Daoy (cell line): ENCODE data around the gene EPB41L2. TPM values are rescaled to one million over a fixed set of nuclear protein-coding genes. Genes with fewer than 3 reads are reported as not detected.
A peak's percentile ranks its signal among the peaks of the same experiment; 100 is the strongest.

Source experiments
- DNase-seq: peaks from one replicate; pipeline ENCODE4 v3.0.0-alpha.2; 2015; ENCODE audit warnings: low read depth
- total RNA-seq: library from RNA; depleted of rRNA; stranded (reverse); fragments of >200 nt; shearing (Covaris generic); gene quantifications from 2 replicates; pipeline ENCODE4 v1.2.3, GENCODE V29; 2014

The EPB41L2 gene
- total RNA-seq, 1 experiment from 2014 or later: 14.1 TPM

DNA sequence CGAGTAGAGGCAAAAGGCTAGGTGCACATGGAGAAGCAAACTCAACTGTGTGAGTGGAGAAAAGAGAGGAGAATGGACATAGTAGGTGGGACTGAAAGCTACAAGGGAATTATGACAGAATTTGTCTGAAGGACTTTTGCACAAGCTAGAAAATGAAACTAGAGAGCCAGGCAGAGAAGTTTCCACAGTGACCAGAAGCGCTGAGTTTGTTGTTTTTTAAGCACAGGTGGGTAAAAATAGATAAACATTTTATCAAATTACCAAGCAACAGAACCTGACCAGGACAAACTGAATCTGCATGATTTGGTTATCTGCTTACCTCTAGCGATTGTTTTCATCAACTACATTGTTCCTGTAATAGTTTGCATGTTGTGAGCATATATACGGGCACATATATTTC is 197.3 kb downstream of the EPB41L2 start:
- DNase-seq: no peak

DNA sequence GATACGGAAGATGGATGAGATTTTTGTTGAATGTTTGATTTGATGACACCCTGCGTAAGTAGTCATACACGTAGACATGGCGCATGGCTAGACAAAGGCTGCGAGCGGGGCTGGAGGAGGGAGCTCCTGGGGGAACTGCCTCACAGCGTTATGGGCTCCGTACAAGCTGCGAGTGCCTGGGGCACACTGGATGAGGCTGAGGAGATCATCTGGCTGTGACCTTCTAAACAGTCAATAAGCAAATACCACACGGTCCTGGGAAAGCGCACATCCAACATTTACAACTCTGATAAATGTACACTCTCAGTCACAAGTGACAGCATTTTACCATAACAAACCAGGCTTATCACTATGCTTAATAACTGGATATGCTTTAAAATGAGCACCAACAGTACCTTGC is 198.7 kb downstream of the EPB41L2 start:
- DNase-seq: no peak

DNA sequence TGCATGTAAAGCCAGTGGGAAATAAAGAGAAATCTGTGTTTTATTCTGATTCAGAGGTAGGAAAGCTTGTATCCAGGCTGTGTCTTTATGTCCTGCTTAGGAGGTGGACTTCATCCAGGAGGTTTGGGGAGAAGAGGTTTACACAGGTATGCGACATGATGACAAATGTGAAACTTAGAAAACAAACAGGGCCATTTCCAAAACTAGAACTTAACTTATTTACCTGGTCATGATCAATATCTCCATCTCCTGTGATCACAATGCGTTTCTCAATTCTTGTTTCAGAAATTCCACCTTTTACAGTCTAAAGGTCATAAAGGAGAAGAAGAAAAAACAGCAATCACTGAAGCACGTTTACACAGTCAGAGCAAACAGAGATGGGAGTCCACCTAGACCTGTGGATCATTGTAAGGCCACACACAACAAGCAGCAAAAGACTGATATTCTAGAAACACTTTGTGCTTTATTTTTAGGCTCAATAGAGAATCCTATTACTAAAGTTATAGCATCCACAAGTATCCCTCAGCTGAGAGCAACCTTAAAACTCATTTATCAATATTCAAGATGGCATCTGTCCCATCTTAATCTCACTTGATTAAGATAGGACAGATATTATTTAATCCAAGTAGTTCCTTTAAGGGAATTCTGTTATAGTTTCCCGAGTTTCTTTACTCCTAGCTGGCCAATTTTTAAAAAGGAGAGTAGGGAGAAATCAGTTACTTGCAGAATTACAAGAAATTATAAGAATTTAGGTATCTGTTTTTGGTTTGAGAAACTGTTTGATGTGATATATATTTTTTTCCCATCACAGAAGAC is 199.4 kb downstream of the EPB41L2 start:
- DNase-seq: no peak

GRCh38 chr6:130862370-130862769 is 200.7 kb downstream of the EPB41L2 start:
- no peak for DNase-seq

DNA sequence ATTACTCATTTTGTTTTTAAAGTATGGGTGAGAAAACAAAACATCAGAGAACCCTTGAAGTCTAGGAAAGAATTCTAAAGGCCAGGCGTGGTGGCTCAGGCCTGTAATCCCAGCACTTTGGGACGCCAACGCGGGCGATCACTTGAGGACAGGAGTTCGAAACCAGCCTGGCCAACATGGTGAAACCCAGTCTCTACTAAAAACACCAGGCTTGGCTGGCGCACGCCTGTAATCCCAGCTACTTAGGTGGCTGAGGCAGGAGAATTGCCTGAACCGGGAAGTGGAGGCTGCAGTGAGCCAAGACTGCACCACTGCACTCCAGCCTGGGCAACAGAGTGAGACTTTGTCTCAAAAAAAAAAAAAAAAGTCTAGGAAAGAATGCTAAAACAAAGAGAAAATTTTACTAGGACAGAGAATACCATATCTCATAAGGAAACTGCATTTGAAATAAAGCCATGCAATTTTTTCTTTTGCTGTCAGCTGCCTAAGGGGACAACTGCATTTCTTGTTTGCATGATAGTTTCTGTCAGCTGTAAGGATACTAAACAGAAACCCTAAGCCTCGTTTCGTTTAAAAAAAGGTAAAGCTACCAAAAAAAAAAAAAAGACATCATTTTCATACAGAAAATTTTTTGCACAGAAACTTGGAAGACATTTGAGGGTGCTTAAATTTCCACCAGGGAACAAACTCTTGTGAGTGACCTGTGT is 203.7 kb downstream of the EPB41L2 start:
- DNase-seq: no peak

- no peak for DNase-seq
Measured at GRCh38 chr6:130858498-130859160, 204.4 kb downstream of the EPB41L2 start.

DNA sequence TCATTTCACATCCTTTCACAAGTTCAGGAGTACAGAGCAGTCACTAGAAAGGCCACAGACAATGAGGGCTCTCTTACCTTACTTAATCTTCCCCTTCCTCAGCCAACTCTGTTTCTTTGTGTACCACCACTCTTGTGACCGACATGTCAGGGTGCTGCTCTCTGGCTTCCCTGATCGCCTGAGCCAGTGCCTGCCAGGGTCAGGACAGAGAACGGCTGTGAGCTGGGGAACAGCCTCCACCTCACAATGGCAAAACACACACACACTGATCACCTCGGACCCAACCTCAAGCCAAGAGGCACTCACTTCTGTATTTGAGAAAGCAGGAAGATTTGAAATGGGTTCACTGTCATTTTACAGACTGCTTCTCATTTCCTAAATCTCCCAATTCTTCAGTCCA is 205.0 kb downstream of the EPB41L2 start:
- DNase-seq: no peak

GRCh38 chr6:130853555-130854183 is 209.4 kb downstream of the EPB41L2 start:
- DNase-seq: peak; percentile 9

GRCh38 chr6:130852844-130853554 is 210.0 kb downstream of the EPB41L2 start:
- DNase-seq: no peak

DNA sequence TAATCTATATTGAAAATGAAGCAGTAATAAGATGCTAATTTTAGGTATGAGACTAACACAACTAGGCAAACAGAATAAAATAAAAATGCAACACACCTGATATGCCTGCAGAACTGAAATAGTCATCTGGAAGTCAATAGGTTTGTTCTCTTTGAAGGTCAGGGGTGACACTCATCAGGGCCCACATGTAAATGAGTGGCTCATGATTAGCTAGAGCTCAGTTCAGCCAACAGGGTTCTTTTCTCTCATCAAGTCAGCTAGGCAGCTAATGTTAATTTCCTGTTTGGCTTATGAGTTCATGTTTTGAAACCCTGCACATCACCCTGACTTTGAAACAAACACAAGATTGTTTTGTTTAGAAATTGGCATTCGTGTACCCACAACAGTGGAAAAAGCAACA is 212.0 kb downstream of the EPB41L2 start:
- DNase-seq: no peak

- no peak for DNase-seq
Measured at GRCh38 chr6:130849594-130849993, 213.5 kb downstream of the EPB41L2 start.

DNA sequence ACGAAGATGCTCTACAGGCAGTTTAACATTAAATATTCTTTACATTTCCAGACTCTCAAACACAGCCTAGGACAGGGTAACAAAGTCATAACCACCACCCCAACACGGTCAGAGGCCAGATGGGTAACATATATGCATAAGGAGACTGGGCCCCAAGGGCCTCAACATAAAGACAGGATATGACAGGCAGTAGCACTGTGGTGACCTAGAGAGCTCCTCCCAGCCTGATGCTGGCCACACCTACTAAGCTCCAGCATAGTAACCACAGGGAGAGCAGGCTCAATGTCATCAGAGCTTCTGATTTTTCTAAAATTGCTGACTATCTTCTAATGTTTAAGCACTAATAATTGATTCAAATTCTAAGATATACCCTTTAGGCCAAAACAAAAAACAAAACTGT is 214.1 kb downstream of the EPB41L2 start:
- peak; percentile 23 for DNase-seq

DNA sequence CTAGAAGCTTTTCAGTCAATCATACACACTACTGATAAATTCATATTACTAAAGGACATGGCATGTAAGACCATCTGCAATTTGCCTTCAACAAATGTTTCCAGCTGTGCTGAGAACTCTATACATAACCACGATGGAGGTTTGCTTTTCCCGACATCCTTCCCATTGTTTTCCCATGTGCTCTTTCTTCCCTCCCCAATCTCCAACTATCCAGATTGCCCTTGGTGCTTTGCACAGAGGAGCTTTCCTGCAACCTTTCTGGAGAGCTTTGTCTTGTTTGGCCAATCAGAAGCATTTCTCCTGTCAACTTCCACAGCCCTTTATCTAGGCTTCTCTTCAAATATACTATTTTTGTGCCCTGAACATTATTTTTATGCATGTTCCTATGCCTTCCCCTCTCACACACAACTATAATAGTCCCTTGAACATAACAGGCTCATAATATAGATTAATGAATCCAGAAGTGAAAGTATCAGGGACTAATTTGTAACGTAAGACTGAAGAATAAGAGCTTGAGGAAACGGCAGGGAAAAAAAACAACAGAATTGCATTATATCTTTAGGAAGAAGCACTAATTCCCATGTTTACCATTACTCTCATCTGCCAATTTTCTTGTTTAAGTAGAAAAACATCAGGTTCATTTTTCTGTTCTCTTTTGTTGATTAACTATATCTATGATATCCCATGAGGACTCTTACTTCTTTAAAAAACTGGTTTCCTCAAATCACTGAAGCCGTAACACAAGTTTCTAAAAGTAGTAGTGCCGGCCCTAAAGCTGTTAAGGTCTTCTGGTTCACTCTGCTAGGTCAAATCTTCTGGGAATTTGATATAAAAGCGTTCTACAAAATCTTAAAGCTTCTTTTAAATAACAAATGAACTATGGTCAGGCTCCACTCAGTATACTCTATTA is 215.8 kb downstream of the EPB41L2 start:
- no peak for DNase-seq

- no peak for DNase-seq
Measured at GRCh38 chr6:130846501-130846900, 216.5 kb downstream of the EPB41L2 start.

DNA sequence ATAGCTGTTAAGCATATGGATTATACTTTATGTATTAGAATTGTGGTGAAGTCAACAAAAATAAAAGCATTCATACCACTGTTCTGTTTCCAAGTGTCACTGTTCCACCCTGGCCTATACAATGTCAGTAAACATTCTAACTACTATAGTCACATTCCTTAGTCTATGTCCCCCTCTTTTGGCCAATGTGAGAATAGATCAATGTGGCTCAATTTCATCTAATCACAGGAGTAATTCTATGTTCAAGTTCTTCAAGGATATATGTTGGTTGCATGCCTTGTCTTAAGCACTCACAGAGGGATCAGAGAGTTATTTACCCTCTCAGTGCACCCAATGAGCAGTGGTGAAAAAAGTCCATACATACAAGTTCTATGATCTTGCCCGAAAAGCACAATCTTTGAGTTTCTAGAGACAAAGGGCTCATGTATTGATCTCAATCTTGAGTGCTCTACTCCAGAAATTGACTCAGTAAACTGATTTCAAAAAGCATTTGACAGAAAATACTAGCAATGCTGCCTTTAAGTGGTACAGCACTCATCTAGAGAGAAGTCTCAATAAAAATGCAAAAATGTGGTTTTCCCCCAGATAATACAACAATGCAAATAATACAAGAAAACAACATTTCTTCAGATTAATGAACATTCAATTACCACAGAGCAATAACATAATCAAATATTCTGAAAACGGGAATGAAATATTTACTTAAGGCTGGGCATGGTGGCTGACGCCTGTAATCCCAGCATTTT is 219.3 kb downstream of the EPB41L2 start:
- peak; percentile 17 for DNase-seq

DNA sequence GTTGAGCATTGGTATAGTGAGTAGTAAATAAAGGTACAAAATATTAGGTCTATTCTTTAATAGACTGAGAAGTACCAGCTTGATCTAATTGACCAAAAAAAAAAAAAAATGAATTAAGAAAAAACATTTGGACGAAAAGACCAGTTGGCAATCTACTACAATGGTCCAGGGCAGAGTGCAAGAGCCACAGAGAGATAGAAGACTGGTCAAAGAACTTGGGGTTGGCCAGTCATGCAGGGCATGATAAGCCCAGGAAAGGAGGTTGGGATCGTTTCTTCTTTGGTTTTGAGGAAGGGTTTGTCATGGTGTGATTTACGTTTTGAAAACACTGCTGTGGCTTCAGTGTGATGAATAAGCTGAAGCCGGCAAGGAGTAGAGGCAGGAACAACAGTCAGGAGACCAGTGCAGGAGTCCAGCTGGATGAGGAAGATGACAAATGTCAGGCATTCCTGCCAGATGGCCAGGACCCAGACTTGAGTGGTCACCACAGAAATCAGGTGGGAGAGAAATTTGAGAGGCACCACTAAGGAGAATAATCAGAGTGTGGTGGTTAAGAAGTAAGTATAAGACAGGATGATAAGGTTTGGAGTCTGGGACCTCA is 221.8 kb downstream of the EPB41L2 start:
- no peak for DNase-seq

DNA sequence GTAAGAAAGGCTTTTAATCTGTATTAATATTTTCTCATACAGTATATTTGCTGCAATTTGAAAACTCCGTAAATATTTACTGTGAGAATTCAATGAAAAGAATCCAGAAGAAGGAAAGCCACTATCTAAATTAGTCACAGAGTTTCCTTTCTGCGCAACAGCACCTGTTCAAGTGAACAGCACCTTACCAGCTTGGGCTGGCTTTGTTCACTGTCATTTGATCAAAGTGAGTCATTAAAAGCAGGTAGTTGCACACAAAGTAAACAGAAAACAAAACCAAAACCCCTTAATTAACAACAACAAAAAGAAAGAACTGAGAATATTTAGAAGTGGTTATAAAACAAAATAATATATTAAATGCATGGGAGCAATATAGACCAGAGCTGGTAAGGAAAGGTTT is 223.0 kb downstream of the EPB41L2 start:
- no peak for DNase-seq

- DNase-seq: no peak
Measured at GRCh38 chr6:130839379-130839778, 223.7 kb downstream of the EPB41L2 start.

DNA sequence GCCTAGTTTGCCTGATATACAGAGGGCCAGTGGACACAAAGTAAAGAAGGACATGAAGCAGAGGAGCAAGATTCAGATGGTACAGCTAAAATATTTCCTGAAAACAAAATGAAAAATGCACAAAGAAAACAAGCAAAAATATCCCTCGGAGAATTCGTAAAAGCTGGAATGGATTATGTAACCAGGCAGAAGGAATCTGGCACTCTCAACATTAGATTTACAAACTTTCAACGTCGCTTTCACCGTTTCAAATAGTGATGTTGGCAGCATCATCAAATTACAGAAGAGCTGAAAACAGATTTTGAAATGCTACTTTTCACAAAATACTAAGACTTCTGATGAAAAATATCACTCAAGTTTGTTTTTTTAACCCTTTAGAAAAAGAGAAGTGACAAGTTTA is 224.1 kb downstream of the EPB41L2 start:
- no peak for DNase-seq
